Measurements from ENCODE around the gene ZSCAN18.
"Not testable (repeated sequence)": the region's sequence is repeated elsewhere in the genome, so short reads cannot be mapped to it uniquely, and the experiment has no call there.

The ZSCAN18 gene, protein sequence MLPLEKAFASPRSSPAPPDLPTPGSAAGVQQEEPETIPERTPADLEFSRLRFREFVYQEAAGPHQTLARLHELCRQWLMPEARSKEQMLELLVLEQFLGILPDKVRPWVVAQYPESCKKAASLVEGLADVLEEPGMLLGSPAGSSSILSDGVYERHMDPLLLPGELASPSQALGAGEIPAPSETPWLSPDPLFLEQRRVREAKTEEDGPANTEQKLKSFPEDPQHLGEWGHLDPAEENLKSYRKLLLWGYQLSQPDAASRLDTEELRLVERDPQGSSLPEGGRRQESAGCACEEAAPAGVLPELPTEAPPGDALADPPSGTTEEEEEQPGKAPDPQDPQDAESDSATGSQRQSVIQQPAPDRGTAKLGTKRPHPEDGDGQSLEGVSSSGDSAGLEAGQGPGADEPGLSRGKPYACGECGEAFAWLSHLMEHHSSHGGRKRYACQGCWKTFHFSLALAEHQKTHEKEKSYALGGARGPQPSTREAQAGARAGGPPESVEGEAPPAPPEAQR

DNA sequence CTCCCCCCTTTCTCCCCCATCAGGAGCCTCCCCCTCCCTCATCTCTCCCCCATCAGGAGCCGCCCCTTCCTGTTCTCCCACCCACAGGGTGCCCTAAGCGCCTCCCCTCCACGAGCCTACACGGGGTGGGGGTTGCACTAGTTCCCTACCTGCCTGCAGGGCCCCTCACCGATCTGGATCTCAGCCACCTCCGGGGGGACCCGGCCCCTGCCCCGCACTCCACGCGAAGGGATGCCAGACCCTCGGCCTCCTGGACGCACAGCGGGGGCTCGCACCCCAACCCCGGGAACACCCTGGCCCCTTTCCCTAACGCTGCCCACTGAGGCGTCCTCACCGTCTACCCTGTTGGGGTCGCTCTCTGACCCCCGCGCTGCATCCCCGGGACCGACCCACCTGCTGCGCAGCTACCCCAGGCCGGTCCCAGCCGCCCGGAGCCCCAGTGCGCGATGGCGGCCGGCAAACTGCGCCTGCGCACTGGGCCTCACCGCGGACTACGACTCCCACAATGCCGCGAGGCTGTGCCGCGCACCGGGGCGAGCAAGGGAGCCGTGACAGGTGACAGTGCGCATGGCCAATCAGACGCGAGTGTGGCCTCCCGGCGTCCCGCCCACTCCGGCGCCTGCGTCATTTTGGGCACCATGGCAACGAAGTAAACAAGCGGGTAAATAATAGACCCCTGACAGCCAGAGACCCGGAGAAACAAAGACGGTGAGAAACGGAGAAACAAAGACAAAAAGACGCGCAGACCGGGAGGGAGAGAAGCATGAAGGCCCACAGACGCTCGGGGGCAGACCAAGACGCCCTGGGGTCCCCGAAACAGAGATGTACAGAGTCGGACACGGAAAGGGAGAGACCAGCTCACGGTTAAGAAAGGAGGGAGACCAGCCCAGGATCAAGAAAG is at the start of gene ZSCAN18:
Gene ZSCAN18, minus strand, starts transcription at position 451 of the 901 bp plus-strand sequence. CDS start 7,964 bp downstream, outside the sequence.
- DNase-seq = peak; percentile 12 to 71

DNA sequence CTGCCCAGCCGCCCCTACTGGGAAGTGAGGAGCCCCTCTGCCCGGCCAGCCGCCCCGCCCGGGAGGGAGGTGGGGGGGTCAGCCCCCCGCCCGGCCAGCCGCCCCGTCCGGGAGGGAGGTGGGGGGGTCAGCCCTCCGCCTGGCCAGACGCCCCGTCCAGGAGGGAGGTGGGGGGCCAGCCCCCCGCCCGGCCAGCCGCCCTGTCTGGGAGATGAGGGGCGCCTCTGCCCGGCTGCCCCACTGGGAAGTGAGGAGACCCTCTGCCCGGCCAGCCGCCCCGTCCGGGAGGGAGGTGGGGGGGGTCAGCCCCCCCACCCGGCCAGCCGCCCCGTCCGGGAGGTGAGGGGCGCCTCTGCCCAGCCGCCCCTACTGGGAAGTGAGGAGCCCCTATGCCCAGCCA is 49.4 kb upstream of the ZSCAN18 start:
- not testable (repeated sequence) for DNase-seq

DNA sequence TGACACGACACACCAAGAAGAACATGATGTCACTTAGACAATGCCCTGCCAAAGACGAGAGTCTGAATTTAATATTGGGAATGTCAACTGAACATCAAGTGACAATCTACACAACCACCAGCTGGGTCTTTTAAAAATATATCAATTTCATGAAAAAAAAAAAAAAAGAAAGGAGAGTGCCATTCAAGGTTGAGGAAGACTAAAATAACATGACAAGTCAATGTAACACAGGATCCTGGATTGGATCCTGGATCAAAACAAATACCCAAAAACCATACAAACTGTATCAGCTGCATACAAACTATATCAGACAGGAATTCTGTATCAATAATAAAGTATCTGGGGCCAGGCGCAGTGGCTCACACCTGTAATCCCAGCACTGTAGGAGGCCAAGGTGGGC is 47.8 kb upstream of the ZSCAN18 start:
- DNase-seq = no peak

- no peak for DNase-seq
Observed at GRCh38 chr19:58134244-58134643, 36.2 kb upstream of the ZSCAN18 start.

DNA sequence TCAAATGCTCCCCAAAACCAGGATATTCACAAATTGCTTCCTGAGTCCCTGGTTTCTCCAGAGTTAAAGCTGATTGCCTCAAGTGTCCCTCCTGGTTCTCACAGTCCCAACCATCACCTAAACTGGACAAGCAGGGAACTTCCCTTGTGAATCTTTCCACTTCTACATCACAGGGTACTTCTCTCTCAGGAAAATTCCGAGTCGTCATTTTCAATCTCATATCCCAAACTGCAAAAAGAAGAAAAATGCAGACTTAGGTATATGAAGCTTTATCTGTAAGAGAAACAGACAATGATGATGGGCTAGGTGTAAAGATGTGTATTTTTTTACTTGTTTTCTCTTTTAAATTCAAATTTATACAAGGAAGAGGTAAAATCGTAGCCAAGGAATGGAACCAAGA is 31.3 kb upstream of the ZSCAN18 start:
- no peak for DNase-seq

DNA sequence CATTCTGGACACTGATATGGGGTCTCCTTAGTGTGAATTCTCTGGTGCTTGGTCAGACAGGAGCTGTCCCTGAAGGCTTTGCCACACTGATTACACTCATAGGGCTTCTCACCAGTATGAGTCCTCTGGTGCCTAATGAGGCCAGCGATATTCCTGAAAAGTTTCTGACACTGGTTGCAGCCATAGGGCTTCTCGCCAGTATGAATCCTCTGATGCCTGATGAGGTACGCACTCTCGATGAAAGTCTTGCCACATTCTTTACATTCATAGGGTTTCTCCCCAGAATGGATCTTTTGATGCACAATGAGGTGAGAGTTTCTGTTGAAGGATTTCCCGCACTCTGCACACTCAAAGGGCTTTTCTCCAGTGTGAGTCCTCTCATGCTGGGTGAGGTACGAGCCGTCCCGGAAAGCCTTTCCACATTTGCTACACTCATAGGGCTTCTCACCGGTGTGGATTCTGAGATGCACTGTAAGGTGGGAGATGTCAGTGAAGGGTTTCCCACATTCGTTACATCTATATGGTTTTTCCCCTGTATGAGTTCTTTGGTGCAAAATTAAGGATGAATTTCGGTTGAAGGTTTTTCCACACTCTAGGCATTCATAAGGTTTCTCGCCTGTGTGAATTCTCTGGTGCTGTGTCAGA is 30.1 kb upstream of the ZSCAN18 start:
- no peak for DNase-seq

DNA sequence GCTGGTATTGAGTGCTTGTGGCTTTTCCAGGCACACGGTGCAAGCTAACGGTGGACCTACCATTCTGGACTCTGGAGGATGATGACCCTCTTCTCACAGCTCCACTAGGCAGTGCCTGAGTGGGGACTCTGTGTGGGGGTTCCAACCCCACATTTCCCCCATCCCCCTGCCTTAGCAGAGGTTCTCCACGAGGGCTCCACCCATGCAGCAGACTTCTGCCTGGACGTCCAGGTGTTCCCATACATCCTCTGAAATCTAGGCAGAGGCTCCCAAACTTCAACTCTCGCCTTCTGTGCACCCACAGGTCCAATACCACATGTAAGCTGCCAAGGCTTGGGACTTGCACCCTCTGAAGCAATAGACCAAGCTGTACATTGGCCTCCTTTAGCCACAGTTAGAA is 25.3 kb upstream of the ZSCAN18 start:
- no peak for DNase-seq

GRCh38 chr19:58118979-58119733 is 21.1 kb upstream of the ZSCAN18 start:
- DNase-seq = no peak

DNA sequence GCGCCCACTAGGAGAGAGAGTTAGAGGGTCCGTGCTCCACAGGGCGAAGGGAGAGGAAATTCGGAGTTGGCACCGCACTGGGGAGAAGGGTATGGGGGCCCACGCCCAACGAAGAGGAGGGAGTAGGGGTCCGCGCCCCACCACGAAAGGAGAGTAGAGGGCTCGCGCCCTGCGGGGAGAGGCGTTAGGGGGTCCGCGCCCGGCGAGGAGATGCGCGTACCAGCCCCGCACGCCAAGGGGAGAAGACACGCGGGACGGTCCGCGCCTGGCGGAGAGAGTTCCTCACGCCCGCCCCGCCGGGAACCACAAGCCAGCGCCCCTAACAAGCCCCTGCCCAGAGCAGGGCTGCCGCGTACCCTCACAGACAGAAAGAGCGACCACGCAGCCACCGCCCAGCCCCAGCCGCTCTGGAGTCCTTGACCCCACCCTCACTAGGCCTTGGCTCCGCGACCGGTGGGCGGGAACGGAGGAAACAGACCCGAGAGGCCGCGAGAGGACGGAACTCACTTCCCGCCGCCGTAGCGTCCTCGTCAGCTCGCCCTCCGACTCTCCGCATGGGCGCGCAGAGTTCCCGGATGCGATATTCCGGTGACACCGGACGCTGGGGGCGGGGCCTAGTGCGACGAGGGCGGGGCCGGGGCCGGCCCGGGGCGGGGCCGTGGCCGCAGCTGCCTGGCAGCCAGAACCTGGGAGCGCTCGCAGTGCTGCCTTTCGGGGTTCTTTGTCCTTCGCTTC is 20.0 kb upstream of the ZSCAN18 start:
- no peak for DNase-seq

- no peak for DNase-seq
Observed at GRCh38 chr19:58108546-58108817, 10.5 kb upstream of the ZSCAN18 start.

GRCh38 chr19:58107778-58108545 is 9.9 kb upstream of the ZSCAN18 start:
- no peak for DNase-seq

GRCh38 chr19:58098682-58098998 is 609 bp upstream of the ZSCAN18 start:
- DNase-seq = no peak

GRCh38 chr19:58097349-58097748 is 682 bp downstream of the ZSCAN18 start:
- no peak for DNase-seq

GRCh38 chr19:58096884-58097283 is 1.1 kb downstream of the ZSCAN18 start:
- DNase-seq = no peak

GRCh38 chr19:58095328-58095727 is 2.7 kb downstream of the ZSCAN18 start:
- no peak for DNase-seq

GRCh38 chr19:58093071-58093470 is 5.0 kb downstream of the ZSCAN18 start:
- DNase-seq = no peak

- DNase-seq = no peak
Observed at GRCh38 chr19:58091251-58091995, 6.6 kb downstream of the ZSCAN18 start.

- DNase-seq = no peak
Observed at GRCh38 chr19:58089846-58090245, 8.2 kb downstream of the ZSCAN18 start.

GRCh38 chr19:58088521-58089052 is 9.4 kb downstream of the ZSCAN18 start:
- no peak for DNase-seq

Measured in NCI-H446 (cell line).